TTC549 (cell line): ENCODE results near the gene NR2C2AP.
"Not testable (repeated sequence)": the region's sequence is repeated elsewhere in the genome, so short reads cannot be mapped to it uniquely, and the experiment has no call there.

Source experiments
- FAIRE-seq: peaks from 2 replicates; lab custom pipeline; 2012; peaks lifted over from hg19 to GRCh38; lab: Jason Lieb, UNC

Gene NR2C2AP

GRCh38 chr19:19181488-19181998, 21.7 kb downstream of the NR2C2AP start:
- no peak for FAIRE-seq

GRCh38 chr19:19179548-19180441, 23.4 kb downstream of the NR2C2AP start:
- FAIRE-seq = no peak

- no peak for FAIRE-seq
Observed at GRCh38 chr19:19176950-19177349, 26.3 kb downstream of the NR2C2AP start.

GRCh38 chr19:19173243-19173642, 30.0 kb downstream of the NR2C2AP start:
- not testable (repeated sequence) for FAIRE-seq

- no peak for FAIRE-seq
Observed at GRCh38 chr19:19171821-19172532, 31.2 kb downstream of the NR2C2AP start.

- no peak for FAIRE-seq
Observed at GRCh38 chr19:19170873-19171672, 32.1 kb downstream of the NR2C2AP start.

GRCh38 chr19:19170053-19170872, 33.0 kb downstream of the NR2C2AP start, which contains the start of gene MEF2B:
Gene MEF2B (minus strand): TSS chr19:19170263. CDS start chr19:19150735, 19,528 bp downstream.
- FAIRE-seq = no peak

GRCh38 chr19:19169236-19170052, 33.8 kb downstream of the NR2C2AP start:
- FAIRE-seq = no peak

- no peak for FAIRE-seq
Observed at GRCh38 chr19:19167612-19168011, 35.6 kb downstream of the NR2C2AP start.

GRCh38 chr19:19165396-19165795, 37.8 kb downstream of the NR2C2AP start:
- FAIRE-seq = no peak

GRCh38 chr19:19162495-19162894, 40.7 kb downstream of the NR2C2AP start:
- FAIRE-seq = no peak

GRCh38 chr19:19160461-19161035, 42.7 kb downstream of the NR2C2AP start:
- FAIRE-seq = no peak

GRCh38 chr19:19159534-19159933, 43.7 kb downstream of the NR2C2AP start:
- FAIRE-seq = no peak

- FAIRE-seq = no peak
Observed at GRCh38 chr19:19157808-19158207, 45.4 kb downstream of the NR2C2AP start.

GRCh38 chr19:19155495-19156219, 47.6 kb downstream of the NR2C2AP start:
- no peak for FAIRE-seq

GRCh38 chr19:19154768-19155494, 48.3 kb downstream of the NR2C2AP start:
- no peak for FAIRE-seq

- no peak for FAIRE-seq
Observed at GRCh38 chr19:19152668-19153384, 50.4 kb downstream of the NR2C2AP start.

GRCh38 chr19:19151418-19151817, 51.8 kb downstream of the NR2C2AP start:
- FAIRE-seq = no peak
